NCI-H748 treated with DMSO at 0.1 percent for 48 hours (cell line): ENCODE results near the gene MTUS2.

Experiments
- DNase-seq: peaks from one replicate; lab custom pipeline; 2025; lab: John Stamatoyannopoulos, UW

The MTUS2 gene

DNA sequence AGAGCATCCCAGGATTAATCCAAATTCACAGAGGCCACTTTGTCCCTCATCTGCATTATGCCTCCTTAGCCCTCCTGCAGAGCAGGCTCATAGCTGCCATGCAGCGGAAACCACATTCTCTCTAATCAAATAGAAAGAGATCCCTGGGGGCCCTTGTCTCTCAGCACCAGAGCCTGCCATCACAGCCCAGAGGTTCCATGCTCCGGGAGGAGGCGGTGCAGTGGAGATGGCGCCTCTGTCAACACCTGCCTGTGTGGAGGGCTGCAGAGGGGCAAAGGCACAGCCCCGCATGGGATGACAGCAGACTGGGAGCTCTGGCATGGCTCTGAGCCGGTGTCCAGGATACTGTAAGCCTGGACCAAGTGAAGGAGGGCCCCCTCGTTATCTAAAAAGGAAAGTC lies 664.1 kb downstream of the MTUS2 start:
- DNase-seq = no peak

DNA sequence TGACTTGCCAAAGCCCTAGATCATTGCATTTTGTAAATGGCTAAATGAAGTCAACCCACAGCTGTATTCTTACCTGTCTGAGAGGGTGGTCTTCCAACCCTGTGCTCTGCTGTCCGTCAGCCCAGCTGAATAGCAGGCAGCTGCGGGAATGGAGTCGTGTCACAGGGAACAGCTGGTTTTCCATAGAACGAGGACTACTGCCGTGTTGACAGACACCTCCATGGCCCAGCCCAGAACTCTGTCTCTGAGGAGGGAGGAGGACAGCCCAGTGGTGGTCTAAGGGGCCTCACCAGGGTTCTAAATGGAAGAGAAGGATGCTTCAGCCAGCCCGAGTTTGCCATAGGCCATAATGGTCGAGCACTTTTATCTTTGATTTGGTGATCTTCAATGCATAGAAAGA lies 664.7 kb downstream of the MTUS2 start:
- no peak for DNase-seq

DNA sequence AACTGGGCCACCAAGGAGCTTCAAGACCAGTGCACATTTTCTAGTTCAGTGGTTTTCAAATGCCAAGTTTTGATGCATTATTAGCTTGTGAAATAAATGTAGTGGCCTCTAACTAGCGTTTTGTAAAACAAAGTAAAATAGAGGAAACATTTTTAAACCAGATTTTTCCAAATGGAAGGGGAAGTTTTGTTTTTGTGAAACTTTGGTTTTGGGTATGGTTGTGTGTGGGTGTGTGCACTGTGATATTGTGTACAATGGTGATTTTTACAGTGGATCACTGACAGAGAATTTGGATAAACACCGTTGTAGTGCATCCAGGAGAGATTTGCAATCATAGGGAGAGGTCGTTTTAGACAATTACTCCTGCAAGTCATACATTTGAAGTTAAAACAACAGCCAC lies 666.4 kb downstream of the MTUS2 start:
- DNase-seq = no peak

DNA sequence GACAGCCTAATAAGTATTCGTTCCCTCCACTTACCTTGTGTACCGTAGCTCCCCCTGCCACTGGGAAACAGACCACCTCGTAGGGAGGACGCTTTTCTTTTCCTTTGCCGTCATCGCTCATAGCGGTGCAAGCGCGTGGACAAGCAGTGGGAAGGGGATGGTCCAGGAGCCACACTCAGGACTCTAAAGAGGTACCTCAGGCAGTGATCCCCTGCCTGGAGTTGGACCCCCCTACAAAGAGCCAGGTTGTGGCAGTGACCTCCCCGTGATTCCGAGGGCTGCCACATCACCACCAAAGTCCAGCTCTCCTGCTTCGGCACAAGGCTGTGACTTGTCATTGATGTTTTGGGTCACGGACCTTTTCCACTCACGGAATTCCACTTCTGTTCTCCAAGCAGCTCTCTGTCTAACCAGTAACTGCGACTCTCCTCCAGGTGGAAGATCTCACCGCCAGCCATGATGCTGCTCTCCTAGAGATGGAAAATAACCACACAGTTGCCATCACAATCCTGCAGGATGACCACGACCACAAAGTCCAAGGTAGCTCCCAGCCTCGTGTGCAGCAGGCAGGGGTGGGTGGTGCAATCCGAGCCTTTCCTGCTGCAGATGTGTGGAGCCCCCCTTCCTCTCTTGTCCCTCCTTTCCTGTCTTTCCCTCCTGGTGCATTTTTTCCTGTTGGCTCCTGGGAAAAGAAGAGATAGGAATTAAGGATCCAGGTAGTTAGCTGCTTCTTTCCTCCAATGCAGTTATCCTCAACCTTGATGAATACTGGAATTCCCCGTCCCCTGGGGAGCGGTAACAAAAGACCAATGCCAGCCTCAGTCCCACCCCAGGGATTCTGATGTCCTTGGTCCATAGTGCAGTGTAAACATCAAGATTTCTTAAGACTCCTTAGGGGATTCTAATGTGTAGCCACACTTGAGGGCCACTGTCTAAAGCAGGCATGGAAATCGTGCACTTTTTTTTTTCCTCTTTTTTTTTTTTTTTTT lies 667.6 kb downstream of the MTUS2 start:
- no peak for DNase-seq

DNA sequence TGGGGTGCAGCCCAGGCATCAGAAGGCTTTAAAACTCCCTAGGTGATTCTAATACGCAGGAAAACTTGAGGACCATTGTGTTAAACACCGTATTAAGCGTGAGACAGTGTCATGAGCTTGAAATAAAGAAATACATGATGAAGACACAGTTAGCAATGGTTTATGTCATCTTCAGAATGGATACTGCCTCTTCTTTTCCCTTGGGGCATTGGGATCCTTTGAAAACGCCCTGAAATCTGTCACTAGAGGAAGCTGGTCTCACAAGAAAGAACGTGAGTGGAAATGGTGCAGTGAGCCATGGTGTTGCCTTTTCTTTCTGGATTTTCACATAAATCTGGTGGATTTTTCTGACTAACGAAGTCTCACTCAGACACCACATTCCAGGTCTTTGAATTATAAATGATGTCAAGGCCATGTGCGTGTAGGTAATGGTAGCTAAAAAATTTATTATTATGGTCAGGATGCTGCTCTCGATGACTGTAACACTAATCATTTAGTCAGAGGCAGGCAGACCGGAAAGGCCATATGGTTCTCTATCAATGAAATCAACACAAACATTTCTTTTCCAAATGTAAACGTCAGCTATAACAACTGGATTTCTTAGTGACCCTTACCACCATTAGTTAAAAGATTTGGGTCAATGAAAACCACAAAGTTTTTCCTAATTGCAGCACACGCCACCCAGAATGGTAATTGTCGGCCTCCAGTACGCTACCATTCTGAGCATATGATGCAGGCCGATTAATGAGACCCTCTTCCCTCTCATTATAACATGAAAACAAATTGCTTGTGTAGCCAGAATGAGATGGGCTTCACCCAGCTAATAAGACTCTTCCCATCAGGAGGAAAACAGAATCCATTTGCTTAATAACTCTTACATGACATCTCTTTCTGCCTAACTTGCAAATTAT lies 669.8 kb downstream of the MTUS2 start:
- DNase-seq = no peak

DNA sequence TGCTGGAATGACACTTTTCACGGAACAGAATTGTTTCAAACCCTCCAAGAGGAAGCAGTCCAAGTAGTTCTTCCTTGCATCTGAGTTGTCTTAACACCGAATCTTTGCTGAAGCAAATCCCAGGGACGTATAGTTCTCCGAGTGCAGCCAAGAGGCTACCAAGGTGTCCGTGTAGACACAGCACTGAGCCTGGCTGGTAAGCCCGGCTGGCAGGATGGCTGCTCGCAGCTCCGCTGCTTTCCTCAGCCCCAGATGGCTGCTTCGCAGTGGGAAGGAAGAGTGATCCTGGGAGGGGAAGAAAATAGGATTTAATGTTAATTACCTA lies 670.4 kb downstream of the MTUS2 start:
- DNase-seq = no peak

DNA sequence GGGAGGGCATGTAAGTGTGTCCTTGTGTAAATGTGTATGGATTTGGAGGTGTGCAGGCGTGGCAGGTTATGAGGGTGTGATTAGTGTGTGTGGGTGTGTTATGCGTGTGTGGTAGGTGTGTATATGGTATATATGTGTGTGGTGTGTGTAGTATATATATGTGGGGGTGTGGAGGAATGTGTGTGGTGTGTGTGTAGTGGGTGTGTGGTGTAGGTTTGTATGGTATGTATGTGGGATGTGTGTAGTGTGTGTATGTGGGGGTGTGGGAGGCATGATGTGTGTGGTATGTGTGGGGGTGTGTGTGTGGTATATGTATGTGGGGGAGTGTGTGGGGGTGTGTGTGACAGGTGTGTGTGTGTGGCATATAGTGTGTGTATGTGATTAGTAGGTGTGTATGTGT lies 671.1 kb downstream of the MTUS2 start:
- no peak for DNase-seq

DNA sequence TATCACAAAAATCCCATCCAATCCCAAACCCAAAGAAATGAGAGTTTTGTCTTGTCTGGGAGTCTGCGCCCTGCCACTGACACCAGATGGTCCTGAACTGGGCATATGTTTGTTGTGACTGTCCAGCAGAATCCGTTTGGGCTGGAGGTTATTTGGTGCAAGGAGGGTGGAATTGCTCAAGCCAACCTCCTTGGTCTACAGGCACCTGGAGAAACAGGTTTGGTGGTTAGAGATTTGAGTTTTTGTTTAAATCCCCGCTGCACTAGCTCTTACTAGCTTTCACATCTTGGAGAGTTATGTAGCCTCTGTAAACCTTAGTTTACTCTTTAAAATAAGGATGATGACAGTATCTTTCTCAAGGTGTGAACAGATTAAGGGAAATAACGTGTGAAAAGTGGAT lies 673.7 kb downstream of the MTUS2 start:
- DNase-seq = no peak

DNA sequence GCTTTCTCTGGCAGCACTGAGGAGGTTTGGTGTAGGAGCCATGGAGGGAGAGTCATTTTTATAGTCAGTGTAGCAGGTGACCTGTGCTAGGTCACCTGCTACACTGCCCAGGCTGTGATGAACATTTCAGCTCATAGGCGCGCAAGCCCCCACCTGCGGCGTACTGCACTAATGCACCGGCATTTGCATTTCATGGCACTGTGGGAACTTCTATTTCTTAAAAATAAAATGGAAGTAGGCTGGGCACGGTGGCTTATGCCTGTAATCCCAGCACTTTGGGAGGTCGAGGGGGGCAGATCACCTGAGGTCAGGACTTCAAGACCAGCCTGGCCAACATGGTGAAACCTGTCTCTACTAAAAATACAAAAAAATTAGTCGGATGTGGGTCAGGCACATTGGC lies 674.4 kb downstream of the MTUS2 start:
- no peak for DNase-seq

DNA sequence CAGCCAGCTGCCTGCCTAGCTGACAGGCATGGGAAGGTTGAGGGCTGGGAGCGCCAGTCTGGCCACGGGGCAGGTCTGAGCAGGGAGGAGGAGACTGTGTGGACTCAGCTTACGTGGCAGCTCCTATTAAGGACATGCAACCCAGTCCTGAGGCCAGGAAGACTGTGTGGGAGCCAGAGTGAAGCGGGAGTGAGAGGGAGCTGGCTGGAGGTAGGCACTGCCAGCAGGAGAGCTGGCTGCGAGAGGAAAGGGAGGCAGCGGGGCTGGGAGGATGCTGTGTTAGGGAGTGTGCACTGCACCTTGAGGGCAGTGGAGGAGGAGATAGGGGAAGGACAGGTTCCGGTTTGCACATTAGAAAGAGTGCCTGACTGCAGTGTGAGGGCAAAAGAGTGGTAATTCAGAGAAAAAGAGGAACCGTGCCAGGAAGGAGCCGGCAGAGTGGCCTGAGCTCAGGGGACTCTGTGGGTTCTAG lies 676.1 kb downstream of the MTUS2 start:
- no peak for DNase-seq

DNA sequence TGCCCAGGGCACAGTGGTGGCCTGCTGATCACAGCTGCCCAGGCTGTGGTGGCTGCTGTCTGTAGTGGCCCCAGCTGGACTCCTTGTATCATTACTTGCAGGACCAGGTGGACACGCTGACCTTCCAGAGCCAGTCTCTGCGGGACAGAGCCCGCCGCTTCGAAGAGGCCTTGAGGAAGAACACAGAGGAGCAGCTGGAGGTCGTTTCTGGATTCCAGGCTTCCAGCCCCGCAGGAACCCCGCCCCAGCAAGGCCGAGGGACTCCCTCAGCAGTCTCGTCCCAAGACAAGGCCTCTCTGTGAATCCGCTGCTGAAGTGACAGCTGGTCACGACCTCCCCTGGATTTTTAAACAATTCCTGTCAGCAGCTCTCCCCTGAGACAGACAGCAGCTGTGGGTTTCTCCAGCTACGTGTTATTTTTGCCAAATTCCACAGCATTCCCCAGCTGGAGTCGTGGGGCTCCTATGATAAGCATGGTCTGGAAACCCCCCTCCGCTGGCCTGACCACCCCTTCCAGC lies 677.1 kb downstream of the MTUS2 start:
- no peak for DNase-seq

DNA sequence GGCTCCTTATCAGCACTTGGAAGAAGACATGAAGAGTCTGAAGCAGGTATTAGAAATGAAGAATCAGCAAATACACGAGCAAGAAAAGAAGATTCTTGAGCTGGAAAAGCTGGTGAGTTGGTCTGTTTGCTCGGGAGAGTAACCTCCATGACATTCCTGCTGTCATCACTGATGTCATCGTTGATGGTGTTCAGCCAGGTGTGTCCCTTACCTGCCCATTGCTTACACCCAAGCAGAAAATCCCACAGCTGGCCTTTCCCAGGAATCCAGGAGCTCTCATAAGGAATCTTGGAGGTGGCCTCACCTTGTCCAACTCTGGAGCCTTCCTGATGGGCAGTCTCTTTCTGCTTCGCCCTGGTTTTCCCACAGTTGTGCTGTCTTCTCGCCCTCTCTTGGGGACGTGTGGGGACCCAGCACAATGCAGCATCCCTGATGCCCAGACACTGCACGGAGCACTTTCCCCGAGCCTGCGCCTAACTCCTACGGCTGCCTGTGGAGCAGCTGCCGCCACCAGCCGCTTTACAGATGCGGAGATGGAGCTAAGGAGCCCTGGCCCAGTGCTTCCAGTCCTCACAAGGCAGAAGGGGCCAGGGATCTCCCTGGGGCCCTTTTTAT lies 678.4 kb downstream of the MTUS2 start:
- DNase-seq = no peak

DNA sequence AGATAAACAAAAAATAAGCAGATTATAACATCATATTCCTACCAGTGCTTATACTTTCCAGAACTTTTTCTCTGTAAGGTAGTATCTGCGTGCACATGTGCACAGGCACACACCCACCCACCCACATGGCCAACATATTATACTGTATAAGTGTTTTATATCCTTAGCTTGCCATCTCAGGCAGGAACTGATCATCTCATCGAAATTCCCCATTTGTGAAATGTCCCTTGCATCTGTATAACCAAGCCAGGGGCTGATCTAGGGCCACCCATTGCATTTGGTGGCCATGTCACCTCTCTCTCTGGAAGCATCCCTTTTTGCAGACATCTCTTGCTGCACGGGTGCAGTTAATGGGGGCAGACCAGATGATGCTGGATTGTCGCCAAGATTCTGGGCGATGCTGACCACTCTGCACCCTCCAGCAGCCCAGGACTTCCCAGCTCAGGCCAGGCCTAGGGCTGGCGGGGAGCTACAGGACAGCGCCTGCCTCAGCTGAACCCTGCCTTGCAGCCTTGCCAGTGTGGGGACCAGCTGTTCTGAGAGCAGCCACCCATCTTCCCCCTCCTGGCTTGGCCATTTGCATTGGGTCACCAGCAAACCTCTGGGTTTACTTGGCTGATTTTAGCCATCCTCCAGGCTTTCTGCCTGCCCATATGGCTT lies 679.5 kb downstream of the MTUS2 start:
- DNase-seq = no peak

DNA sequence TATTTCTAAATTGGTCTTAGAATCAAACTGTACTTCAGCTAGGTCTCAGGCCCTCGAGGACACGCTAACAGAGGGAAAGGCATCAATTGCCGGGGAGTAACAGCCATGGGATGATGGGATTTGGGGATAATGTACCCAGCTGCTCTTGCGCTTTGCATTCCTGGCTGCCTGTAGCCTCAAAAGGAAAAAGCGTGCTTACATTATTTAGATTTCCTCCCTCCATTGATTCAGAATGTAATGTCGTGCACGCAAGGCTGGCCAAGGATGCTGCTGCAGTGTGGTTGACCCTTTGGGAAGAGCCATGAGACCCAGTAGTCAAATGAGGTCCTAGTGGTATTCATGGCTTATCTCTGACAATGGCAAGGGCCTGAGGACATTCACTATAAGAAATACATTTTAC lies 680.2 kb downstream of the MTUS2 start:
- DNase-seq = no peak

DNA sequence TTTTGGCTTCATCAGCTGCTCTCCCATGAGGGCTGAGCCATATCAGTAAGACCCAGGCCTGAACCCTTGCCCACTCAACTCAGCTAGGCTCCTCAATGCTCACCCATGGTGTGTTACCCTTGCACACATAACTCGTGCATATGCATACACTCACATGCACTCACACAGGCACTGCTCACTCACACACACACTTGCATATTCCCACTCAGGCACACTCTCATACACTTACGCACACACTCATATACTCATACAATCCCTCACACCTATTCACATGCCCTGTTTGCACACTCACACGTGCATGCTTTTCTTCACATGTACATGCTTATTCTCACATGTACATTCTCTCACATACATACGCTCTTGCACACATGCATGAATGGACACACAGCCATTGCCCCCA lies 681.5 kb downstream of the MTUS2 start:
- DNase-seq = no peak

DNA sequence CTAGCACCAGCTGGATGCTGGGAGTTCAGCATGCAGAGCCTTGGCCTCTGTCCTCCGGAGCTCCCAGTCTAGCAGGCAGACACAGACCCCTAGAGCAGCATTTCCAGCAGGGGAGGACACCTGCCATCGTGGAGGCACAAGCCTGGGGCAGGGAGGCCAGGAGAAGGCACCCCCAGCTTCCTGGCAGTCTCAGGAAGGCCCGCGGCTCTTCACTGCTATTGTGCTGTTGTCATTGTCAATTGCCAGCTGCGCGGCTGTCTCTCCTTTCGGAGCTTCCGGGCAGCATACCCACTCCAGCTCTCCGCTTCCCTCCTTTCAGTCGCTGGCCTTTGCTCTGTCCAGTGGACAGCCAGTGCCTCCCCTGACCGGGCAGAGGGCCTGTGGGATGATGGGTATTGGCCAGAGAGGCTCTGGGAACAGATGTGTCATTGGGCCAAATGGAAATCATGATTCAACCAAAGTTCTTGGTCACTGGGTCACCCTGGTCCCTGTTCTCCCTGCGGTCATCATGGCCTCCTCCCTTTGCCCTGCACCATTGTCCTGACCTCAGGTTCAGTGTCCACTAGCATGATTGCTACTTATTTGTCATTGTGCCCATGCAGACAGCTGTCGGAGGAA lies 682.4 kb downstream of the MTUS2 start:
- DNase-seq = no peak

DNA sequence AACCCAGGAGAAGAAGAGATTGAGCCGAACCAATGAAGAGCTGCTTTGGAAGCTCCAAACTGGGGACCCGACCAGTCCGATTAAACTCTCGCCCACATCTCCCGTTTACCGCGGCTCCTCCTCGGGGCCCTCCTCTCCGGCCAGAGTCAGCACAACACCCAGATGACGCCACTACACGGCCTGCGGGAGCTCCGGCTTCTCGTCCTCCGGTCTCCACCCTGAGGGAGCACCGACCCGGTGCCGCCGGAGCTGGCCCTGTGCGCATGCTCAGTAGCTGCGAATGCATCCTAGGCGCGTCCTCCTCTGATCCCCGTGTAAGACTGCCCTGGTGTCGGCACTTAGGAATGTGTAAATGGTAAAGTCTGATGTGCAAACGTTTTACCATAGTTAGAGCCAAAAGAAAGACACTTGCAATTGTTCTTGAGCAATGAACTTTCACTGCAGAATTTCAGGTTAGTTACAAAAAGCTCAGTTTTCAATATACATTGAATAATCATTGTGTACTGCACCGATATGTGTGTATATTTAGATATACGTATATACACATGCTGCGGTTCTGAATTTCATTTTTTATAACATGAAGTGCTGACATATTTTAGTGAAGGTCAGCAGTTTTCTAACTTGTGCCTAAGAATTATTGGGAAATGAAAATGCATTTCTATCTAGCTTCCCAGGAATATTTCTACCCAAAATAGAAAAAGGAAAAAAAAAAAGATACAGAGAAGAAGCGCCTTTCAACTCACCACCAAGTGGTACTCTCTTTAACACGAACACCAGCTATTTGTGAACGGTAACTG lies 683.1 kb downstream of the MTUS2 start:
- no peak for DNase-seq

DNA sequence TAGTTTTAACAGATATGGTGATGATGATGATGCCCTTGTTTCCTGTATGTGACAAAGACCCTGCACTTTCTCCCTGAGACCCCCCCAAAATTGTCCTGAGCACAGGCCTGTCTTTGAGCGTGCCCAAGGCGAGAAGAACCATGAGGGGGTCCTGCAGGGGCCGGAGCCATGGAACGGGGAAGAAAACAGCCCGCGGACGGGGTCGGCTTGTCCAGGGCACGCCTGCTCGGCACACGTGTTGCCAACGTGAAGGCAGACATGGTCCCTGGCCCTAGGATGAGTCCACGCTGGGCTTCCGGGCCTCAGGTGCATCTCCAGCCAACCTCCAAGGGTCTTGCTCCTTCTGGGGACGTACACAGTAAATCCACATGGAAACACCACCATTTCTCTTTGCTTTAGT lies 684.6 kb downstream of the MTUS2 start:
- DNase-seq = no peak

DNA sequence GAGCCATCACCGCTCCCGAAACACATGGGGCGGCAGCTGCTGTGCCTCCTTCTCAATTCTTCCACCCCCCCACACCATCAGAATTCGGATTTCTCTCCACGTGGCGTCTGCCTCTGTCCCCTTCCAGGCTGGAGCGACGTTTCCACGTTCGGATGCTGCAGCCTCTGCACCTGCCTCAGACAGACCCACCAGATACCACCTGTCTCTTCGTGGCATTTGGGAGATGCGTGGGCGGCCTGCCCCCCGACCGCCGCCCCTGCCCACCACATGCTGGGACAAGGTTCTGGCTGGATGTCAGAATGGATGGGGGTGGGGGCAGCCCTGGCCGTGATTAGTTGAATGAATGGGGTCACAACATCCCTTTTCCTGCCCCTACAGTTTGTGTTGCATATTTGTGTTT lies 685.4 kb downstream of the MTUS2 start:
- no peak for DNase-seq

DNA sequence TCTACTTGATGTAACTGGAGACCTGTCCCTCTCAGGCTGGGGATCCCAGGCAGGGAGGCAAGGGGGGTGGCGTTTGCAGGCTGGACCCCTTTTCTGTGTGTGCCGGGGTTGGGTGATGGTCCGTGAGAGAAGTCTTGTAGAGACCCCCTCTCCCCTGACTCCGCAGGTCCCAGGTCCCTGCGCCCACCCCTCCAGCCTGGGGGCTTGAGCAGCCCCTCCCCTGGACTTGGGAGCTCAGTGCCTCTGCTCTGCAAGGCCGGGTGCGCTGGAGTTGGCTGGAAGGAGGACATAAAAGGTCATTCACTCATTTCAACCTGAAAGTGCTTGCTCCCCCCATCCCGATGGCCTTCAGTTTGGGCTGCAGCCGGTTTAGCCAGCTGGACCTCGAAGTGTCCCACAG lies 685.8 kb downstream of the MTUS2 start:
- DNase-seq = no peak
